Neutrophil (primary cell): Measurements from ENCODE around the gene TSHZ2.

Experiments used
- H3K27ac ChIP-seq: fragments of 200-600 bp; sonication (generic); 2 replicates; pipeline ENCODE4 v1.5.1; 2016; ENCODE audit warnings: mild to moderate bottlenecking, moderate library complexity
- H3K27me3 ChIP-seq: fragments of 200-600 bp; sonication (generic); 2 replicates; pipeline ENCODE4 v1.6.0; 2016; ENCODE audit warnings: mild to moderate bottlenecking
- H3K36me3 ChIP-seq: fragments of 200-600 bp; sonication (generic); 2 replicates; pipeline ENCODE4 v1.5.1; 2017
- H3K4me1 ChIP-seq, 2 experiments: fragments of 200-600 bp in 1 of 2; sonication (generic) in 1 of 2; 1 replicate in 1 of 2; 2 replicates in 1 of 2; pipeline versions ENCODE4 v1.5.1 to v1.6.1; 2013 to 2016; ENCODE audit warnings: low read depth in 1 of 2, low read length in 1 of 2, mild to moderate bottlenecking in 1 of 2, moderate library complexity in 1 of 2; ENCODE audit not compliant: control insufficient read depth in 1 of 2, insufficient read depth in 1 of 2
- H3K4me3 ChIP-seq, 2 experiments: fragments of 200-600 bp in 1 of 2; sonication (generic) in 1 of 2; 1 replicate in 1 of 2; 2 replicates in 1 of 2; pipeline ENCODE4 v1.5.1; 2013 to 2016; ENCODE audit warnings: low read depth in 1 of 2, low read length in 1 of 2, mild to moderate bottlenecking in 1 of 2, moderate library complexity in 1 of 2
- H3K9me3 ChIP-seq: fragments of 200-600 bp; sonication (generic); 2 replicates; pipeline ENCODE4 v1.5.1; 2016
- TF ChIP-seq, protein P1 (sequence below): fragments of 200-600 bp; sonication (generic); IDR thresholded peaks from 2 replicates; pipeline ENCODE4 v1.5.1; 2016; ENCODE audit warnings: antibody characterized with exemption

TSHZ2 gene

DNA sequence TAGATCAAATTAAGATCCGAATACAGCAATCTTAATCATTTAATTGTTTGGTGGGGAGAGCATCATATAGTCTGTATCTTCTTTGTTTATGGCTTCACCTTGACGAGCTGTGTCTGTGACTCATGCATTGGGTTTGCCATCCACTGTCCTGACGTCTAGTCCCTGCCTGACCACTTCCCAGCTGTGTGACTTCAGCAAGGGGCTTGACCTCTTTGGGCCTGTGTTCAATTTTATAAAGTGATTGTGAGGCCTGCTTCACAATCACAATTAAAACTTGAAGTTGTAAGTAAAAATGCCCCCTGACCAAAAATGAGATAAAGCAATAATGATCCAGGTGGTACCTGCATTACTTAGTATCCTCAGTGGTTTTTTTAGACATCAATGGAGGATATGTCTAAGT lies 412.2 kb downstream of the TSHZ2 start:
- no peak overlapping the region for H3K27ac ChIP-seq
- H3K9me3 ChIP-seq = no peaks in the 10 kb centered on the region
- no peaks in the 10 kb centered on the region for H3K36me3 ChIP-seq
- H3K4me1 ChIP-seq = no peaks in the 10 kb centered on the region
- TF ChIP-seq, protein P1, sequence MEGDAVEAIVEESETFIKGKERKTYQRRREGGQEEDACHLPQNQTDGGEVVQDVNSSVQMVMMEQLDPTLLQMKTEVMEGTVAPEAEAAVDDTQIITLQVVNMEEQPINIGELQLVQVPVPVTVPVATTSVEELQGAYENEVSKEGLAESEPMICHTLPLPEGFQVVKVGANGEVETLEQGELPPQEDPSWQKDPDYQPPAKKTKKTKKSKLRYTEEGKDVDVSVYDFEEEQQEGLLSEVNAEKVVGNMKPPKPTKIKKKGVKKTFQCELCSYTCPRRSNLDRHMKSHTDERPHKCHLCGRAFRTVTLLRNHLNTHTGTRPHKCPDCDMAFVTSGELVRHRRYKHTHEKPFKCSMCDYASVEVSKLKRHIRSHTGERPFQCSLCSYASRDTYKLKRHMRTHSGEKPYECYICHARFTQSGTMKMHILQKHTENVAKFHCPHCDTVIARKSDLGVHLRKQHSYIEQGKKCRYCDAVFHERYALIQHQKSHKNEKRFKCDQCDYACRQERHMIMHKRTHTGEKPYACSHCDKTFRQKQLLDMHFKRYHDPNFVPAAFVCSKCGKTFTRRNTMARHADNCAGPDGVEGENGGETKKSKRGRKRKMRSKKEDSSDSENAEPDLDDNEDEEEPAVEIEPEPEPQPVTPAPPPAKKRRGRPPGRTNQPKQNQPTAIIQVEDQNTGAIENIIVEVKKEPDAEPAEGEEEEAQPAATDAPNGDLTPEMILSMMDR = no peak
- no peaks in the 10 kb centered on the region for H3K27me3 ChIP-seq
- no peak overlapping the region for H3K4me3 ChIP-seq

DNA sequence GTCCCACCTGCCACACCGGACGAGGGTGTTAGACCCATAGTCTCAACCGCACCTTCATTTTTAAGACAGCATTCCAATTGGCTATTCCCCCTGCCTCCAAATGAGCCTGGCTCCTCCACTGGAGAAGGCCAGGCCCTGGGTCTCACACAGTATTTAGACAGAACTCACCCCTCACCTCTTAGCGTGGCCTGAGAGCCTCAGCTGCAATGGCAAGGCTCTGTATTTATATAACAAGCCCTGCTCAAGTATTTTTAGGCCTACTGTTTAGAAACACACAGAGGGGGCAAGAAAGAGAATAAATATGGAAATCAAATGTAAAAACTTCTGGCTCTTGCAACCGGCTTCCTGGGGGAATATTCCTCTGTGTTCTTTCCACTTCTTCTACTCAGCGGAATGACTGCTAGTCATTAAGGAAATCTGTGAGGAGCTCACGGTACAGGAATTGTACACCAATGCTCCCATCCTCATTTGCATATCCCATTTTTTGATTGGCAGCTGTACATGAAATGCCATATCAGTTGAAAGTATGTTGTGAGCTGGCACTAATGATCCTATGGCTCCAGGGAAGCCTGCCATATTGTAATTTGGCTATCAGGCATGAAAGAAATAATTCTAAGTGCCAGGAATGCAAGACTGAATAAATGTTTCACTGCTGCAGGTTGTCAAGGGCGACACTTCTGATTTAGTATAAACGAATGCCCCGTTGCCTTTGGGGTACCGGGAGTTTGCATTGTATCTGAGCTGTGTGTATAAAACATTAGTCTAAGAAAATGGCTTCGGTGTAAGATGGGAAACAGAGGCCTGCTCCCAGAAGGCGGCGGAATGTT lies 414.0 kb downstream of the TSHZ2 start:
- H3K36me3 ChIP-seq = no peaks in the 10 kb centered on the region
- TF ChIP-seq, protein P1 = no peak
- H3K4me1 ChIP-seq = no peaks in the 10 kb centered on the region
- H3K27ac ChIP-seq = no peak overlapping the region
- H3K9me3 ChIP-seq = no peaks in the 10 kb centered on the region
- no peaks in the 10 kb centered on the region for H3K27me3 ChIP-seq
- no peak overlapping the region for H3K4me3 ChIP-seq

DNA sequence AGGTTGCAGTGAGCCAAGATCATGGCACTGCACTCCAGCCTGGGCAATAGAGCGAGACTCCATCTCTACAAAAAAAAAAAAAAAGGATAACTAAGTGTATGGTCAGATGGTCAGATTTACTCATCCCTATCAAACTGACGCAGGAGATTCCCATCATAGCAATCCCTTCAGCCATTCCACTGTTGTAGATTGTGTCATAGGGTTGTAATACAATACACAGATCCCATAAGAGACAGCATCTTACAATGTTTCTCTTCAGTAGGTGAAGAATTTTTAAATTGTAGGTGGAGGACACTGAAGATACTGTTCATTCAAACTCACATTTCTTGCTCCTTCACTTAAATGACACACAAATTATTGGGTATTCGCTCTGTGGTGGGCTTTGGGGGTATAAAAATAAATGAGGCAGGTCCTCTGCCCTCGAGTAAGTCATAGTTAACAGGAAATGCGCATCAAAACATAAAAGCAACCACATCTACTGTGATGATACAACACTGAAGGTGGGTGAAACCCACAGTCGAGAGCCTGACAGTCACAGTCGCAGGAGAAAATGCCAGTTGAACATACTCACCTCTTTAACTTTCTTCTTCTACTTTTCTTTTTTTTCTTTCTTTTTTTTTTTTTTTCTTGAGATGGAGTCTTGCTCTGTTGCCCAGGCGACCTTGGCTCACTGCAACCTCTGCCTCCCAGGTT lies 416.0 kb downstream of the TSHZ2 start:
- Histone ChIP-seq H3K4me1 (no peaks in the 10 kb centered on the region), H3K4me3 (no peak overlapping the region), H3K27me3 (no peaks in the 10 kb centered on the region), H3K27ac (no peak overlapping the region), H3K36me3 (no peaks in the 10 kb centered on the region), H3K9me3 (no peaks in the 10 kb centered on the region)
- TF ChIP-seq, protein P1 = no peak

DNA sequence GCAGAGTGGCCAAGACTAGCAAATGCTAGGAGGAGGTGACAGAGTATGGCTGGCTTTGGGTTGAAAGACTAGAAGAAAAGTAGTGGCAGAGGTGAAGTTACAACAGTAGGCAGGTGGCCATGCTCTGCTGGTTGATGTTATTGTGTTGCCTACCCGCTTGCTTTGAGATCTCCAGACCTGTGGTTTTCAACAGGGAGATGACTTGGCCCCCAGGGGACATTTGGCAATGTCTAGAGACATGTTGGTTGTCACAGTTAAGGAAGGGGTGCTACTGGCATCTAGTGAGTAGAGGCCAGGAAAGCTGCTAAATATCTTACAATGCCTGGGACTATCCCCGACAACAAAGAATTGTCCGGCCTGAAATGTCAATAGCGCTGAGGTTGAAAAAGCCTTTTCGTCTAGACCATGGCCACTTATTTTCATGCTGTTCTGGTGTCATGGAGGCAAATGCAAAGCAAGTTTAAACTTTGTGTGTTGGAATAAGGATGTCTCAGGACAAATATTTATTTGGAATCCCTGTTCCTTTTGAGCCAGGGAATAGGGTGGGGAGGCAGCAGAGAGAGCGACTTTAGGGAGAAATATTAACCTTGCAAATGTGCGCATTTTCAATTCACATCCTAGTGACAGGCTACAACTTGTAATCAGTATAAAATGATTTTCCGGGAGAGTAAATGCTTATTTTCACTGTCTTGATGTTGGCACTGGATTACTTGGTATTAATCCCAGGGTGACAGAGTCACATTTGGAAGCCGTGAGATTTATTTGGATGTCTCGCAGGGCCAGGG lies 417.6 kb downstream of the TSHZ2 start:
- H3K4me1 ChIP-seq = no peaks in the 10 kb centered on the region
- no peaks in the 10 kb centered on the region for H3K36me3 ChIP-seq
- no peak overlapping the region for H3K27ac ChIP-seq
- no peaks in the 10 kb centered on the region for H3K9me3 ChIP-seq
- H3K27me3 ChIP-seq = no peaks in the 10 kb centered on the region
- TF ChIP-seq, protein P1 = no peak
- H3K4me3 ChIP-seq = no peak overlapping the region

DNA sequence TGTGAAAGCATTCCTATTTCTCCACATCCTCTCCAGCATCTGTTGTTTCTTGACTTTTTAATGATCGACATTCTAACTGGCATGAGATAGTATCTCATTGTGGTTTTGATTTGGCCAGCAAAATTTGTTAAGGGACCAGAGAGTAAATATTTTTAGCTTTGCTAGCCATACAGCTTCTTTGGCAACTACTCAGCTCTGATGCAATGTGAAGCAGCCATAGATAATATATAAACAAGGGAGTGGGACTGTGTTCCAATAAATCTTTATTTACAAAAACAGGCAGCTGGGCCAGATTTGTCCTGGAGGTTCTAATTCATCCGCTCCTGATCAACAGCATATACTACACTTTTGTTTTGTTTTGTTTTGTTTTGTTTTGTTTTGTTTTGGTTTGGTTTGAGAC lies 418.6 kb downstream of the TSHZ2 start:
- Histone ChIP-seq H3K27me3 (no peaks in the 10 kb centered on the region), H3K4me3 (no peak overlapping the region)
- TF ChIP-seq, protein P1 = no peak

More for the DNA sequence above, 418.6 kb downstream of the TSHZ2 start:
- Histone ChIP-seq H3K4me1 (no peaks in the 10 kb centered on the region), H3K27ac (no peak overlapping the region), H3K36me3 (no peaks in the 10 kb centered on the region), H3K9me3 (no peaks in the 10 kb centered on the region)
